ENCODE data around the gene P2RX6. TPM values are rescaled to one million over a fixed set of nuclear protein-coding genes. Genes with fewer than 3 reads are reported as not detected.
A peak's percentile ranks its signal among the peaks of the same experiment; 100 is the strongest.

The P2RX6 gene
- total and polyA plus RNA-seq, 2 donors (not counting 3 experiments of a cell fraction or from before 2014, with no cell fraction given) = 0.06 TPM; not detected in 1

MicroRNAs encoded within 50 kb of the gene (microRNA counts, 767-probe panel; counts per million panel counts)
- 723 counts per million, percentile 96 among the panel's probes with 10 or more counts for microRNA hsa-miR-649

Small RNAs within 50 kb of the gene (microRNA-seq; reads per million reads assigned to microRNA genes)
- not detected for gene MIR649 (ENCODE audit: borderline number of aligned reads, borderline replicate concordance)

Small RNAs within 50 kb of the gene (small RNA-seq; reads per million reads assigned to genes)
- not detected for gene MIR649 (ENCODE audit: insufficient read depth, insufficient read length, low read depth, low replicate concordance)

Other genes with a start within 250 kb of the P2RX6 start
- 0.25 and 1.8 TPM in 2 replicates for gene SERPIND1, start 241.1 kb upstream of the P2RX6 start, total RNA-seq
- gene SERPIND1, start 241.1 kb upstream of the P2RX6 start, polyA plus RNA-seq = 0.72 and 0.94 TPM in 2 replicates
- 51.4 and 56.4 TPM in 2 replicates for gene PI4KA, start 156.4 kb upstream of the P2RX6 start, total RNA-seq
- 28.9 and 30.1 TPM in 2 replicates for gene PI4KA, start 156.4 kb upstream of the P2RX6 start, polyA plus RNA-seq
- 26.7 and 27.0 TPM in 2 replicates for gene SNAP29, start 156.2 kb upstream of the P2RX6 start, total RNA-seq
- 16.2 and 16.4 TPM in 2 replicates for gene SNAP29, start 156.2 kb upstream of the P2RX6 start, polyA plus RNA-seq
- 47.1 and 50.6 TPM in 2 replicates for gene CRKL, start 97.8 kb upstream of the P2RX6 start, total RNA-seq
- 15.4 and 18.0 TPM in 2 replicates for gene CRKL, start 97.8 kb upstream of the P2RX6 start, polyA plus RNA-seq
- not detected in 2 replicates for gene AIFM3, start 47.9 kb upstream of the P2RX6 start, total RNA-seq
- gene AIFM3, start 47.9 kb upstream of the P2RX6 start, polyA plus RNA-seq = 0.11 and 0.15 TPM in 2 replicates
- gene LZTR1, start 32.9 kb upstream of the P2RX6 start, total RNA-seq = 60.1 and 86.8 TPM in 2 replicates
- gene LZTR1, start 32.9 kb upstream of the P2RX6 start, polyA plus RNA-seq = 56.6 and 60.7 TPM in 2 replicates
- gene THAP7, start 13.0 kb upstream of the P2RX6 start, total RNA-seq = 13.5 and 14.9 TPM in 2 replicates
- gene THAP7, start 13.0 kb upstream of the P2RX6 start, polyA plus RNA-seq = 24.4 and 33.0 TPM in 2 replicates
- gene SLC7A4, start 17.4 kb downstream of the P2RX6 start, total RNA-seq = not detected in 2 replicates
- not detected in 2 replicates for gene SLC7A4, start 17.4 kb downstream of the P2RX6 start, polyA plus RNA-seq
- gene LRRC74B, start 30.8 kb downstream of the P2RX6 start, total RNA-seq = not detected in 2 replicates
- not detected in 2 replicates for gene LRRC74B, start 30.8 kb downstream of the P2RX6 start, polyA plus RNA-seq

All from endothelial cell of umbilical vein (primary cell).